OCI-LY1 (cell line): ENCODE data around the gene EDEM3.

Experiments used
- H2AFZ ChIP-seq: fragments of 200-600 bp; sonication (generic), shearing (Covaris generic); 2 replicates; pipeline ENCODE4 v1.6.0; 2014; ENCODE audit warnings: antibody characterized with exemption, mild to moderate bottlenecking, low read length
- H3F3A ChIP-seq: fragments of 200-600 bp; sonication (generic), shearing (Covaris generic); 2 replicates; pipeline ENCODE4 v1.6.0; 2014; ENCODE audit warnings: mild to moderate bottlenecking, antibody characterized with exemption, low read length, moderate library complexity; ENCODE audit not compliant: insufficient read depth
- H3K27ac ChIP-seq: fragments of 200-600 bp; sonication (generic); 2 replicates; pipeline ENCODE4 v1.5.1; 2014; ENCODE audit warnings: low read length, mixed run types, mild to moderate bottlenecking, low read depth; ENCODE audit not compliant: poor library complexity, severe bottlenecking
- H3K27me3 ChIP-seq: fragments of 200-600 bp; sonication (generic); 2 replicates; pipeline ENCODE4 v1.6.0; 2014; ENCODE audit warnings: antibody characterized with exemption, mild to moderate bottlenecking, low read length, moderate library complexity; ENCODE audit not compliant: insufficient read depth
- H3K36me3 ChIP-seq: fragments of 200-600 bp; sonication (generic); 2 replicates; pipeline ENCODE4 v1.6.1; 2014; ENCODE audit warnings: mild to moderate bottlenecking, antibody characterized with exemption, low read length, moderate library complexity, mixed read lengths; ENCODE audit not compliant: insufficient read depth
- H3K4me1 ChIP-seq: fragments of 200-600 bp; sonication (generic); 2 replicates; pipeline ENCODE4 v1.5.1; 2014; ENCODE audit warnings: mild to moderate bottlenecking, low read length, moderate library complexity; ENCODE audit not compliant: insufficient read depth, severe bottlenecking
- H3K4me2 ChIP-seq: fragments of 200-600 bp; sonication (generic), shearing (Covaris generic); 2 replicates; pipeline ENCODE4 v1.6.1; 2014; ENCODE audit warnings: low read length
- H3K4me3 ChIP-seq: fragments of 200-600 bp; sonication (generic); 2 replicates; pipeline ENCODE4 v1.5.1; 2014; ENCODE audit warnings: low read length, low read depth, mild to moderate bottlenecking, mixed read lengths; ENCODE audit not compliant: poor library complexity, severe bottlenecking
- H3K79me2 ChIP-seq: fragments of 200-600 bp; shearing (Covaris generic); 2 replicates; pipeline ENCODE4 v1.6.1; 2016; ENCODE audit warnings: mixed run types, low read length, mixed read lengths; ENCODE audit not compliant: insufficient read depth
- H3K9ac ChIP-seq: fragments of 200-600 bp; sonication (generic), shearing (Covaris generic); 2 replicates; pipeline ENCODE4 v1.6.1; 2014; ENCODE audit warnings: mild to moderate bottlenecking, low read length, mixed read lengths
- H3K9me2 ChIP-seq: fragments of 200-600 bp; sonication (generic), shearing (Covaris generic); 2 replicates; pipeline ENCODE4 v1.6.1; 2014; ENCODE audit warnings: low read depth, mild to moderate bottlenecking, low read length, mixed read lengths
- H3K9me3 ChIP-seq: fragments of 200-600 bp; shearing (Covaris generic); 2 replicates; pipeline ENCODE4 v1.6.1; 2014; ENCODE audit warnings: low read length, mixed read lengths
- H4K20me1 ChIP-seq: fragments of 200-600 bp; sonication (generic), shearing (Covaris generic); 2 replicates; pipeline ENCODE4 v1.6.0; 2016; ENCODE audit warnings: mild to moderate bottlenecking, low read length; ENCODE audit not compliant: insufficient read depth
- EZH2 ChIP-seq: fragments of 200-600 bp; sonication (generic), shearing (Covaris generic); IDR thresholded peaks from 2 replicates; pipeline ENCODE4 v1.8.0; 2017; ENCODE audit warnings: borderline replicate concordance, mixed run types, mild to moderate bottlenecking, antibody characterized with exemption, low read length, moderate library complexity, mixed read lengths
- TF ChIP-seq, protein P1 (sequence below): fragments of 200-600 bp; sonication (generic), shearing (Covaris generic); IDR thresholded peaks from 2 replicates; pipeline ENCODE4 v1.5.1; 2017; ENCODE audit warnings: mild to moderate bottlenecking, antibody characterized with exemption, low read length, moderate library complexity, mixed read lengths

The EDEM3 gene

DNA sequence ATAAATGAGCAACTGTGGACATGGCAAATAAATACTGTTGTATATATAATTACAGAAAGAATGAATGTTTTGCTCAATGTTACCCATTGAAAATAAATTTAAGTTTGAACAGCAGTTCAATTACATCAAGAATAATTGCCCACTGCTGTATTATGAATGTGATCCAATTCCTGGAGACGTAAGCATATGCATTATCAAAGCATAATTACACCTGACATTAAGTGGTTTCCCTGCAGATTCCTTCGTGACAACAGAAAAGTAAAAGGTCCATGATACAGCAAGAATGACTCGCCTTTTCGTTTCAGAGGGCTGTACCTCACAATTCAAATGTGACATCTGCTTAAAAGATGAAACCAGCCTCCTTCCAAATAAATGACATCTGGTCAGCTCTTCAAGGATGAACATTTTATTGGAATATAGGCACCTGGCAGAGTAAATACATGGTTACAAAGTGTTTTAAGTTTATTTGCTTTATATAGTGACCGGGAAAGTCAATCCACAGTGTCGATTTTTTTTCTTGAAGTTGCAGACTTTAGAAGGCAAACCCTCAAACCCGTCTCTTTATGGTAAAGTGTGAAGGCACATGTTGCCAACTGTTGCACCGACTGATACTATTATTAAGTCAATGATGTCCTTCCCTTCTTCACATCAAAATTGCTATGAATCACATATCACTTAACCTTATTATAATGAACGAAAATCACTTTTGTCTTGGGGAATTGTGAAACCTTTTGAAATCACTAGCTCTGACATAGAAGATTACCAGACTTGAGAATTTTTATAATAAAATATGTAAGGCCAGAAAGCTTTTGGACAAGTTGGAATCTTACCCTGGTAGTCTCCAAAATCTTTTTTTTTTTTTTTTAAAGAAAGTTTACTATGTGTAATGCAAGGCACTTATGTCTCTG, 36.2 kb upstream of the EDEM3 start:
- Histone ChIP-seq H3K4me1 (peaks cover 5% of the 10 kb centered on the region), H3K27ac (no peak overlapping the region)

DNA sequence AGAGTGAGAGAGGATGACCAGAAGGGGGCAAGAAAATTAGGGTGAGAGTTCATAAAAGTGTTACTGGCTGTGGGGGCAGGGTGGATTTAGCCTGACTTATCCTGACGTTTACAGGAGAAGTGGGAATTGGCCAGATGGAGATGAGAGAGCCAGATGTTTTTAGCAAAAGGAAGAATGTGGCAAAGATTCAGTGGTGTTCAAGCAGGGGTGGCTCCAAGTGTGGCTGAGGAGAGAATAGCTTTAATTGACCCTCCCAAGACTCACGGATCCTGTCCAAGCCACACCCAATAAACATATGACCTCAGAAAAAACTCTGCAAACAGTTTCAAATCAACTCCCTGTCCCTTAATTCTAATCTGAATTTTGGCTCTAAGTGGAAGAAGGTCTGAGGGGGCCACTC, 35.2 kb upstream of the EDEM3 start:
- no peak overlapping the region for H2AFZ ChIP-seq
- no peaks in the 10 kb centered on the region for H3F3A ChIP-seq
- H3K79me2 ChIP-seq, result no peaks in the 10 kb centered on the region
- no peak overlapping the region for H3K4me2 ChIP-seq
- TF ChIP-seq EZH2, result no peak
- TF ChIP-seq, protein P1, sequence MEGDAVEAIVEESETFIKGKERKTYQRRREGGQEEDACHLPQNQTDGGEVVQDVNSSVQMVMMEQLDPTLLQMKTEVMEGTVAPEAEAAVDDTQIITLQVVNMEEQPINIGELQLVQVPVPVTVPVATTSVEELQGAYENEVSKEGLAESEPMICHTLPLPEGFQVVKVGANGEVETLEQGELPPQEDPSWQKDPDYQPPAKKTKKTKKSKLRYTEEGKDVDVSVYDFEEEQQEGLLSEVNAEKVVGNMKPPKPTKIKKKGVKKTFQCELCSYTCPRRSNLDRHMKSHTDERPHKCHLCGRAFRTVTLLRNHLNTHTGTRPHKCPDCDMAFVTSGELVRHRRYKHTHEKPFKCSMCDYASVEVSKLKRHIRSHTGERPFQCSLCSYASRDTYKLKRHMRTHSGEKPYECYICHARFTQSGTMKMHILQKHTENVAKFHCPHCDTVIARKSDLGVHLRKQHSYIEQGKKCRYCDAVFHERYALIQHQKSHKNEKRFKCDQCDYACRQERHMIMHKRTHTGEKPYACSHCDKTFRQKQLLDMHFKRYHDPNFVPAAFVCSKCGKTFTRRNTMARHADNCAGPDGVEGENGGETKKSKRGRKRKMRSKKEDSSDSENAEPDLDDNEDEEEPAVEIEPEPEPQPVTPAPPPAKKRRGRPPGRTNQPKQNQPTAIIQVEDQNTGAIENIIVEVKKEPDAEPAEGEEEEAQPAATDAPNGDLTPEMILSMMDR, result no peak
- no peak overlapping the region for H3K9ac ChIP-seq
- H3K9me3 ChIP-seq, result no peaks in the 10 kb centered on the region
- no peaks in the 10 kb centered on the region for H3K9me2 ChIP-seq
- H3K4me1 ChIP-seq, result peaks cover 5% of the 10 kb centered on the region
- H4K20me1 ChIP-seq, result no peaks in the 10 kb centered on the region
- H3K27me3 ChIP-seq, result no peaks in the 10 kb centered on the region
- no peak overlapping the region for H3K27ac ChIP-seq
- no peak overlapping the region for H3K4me3 ChIP-seq
- H3K36me3 ChIP-seq, result no peaks in the 10 kb centered on the region

More for the DNA sequence above, 36.2 kb upstream of the EDEM3 start:
- Histone ChIP-seq H2AFZ (no peak overlapping the region), H3K4me3 (no peak overlapping the region), H3K9ac (no peak overlapping the region), H3K9me3 (no peaks in the 10 kb centered on the region), H3K27me3 (no peaks in the 10 kb centered on the region), H3K36me3 (no peaks in the 10 kb centered on the region), H3K9me2 (no peaks in the 10 kb centered on the region), H3F3A (no peaks in the 10 kb centered on the region), H3K4me2 (no peak overlapping the region), H4K20me1 (no peaks in the 10 kb centered on the region), H3K79me2 (no peaks in the 10 kb centered on the region)
- TF ChIP-seq, protein P1, result no peak
- TF ChIP-seq EZH2, result no peak

GRCh38 chr1:184788970-184789369, 34.3 kb upstream of the EDEM3 start:
- H2AFZ ChIP-seq, result no peak overlapping the region
- TF ChIP-seq EZH2, result no peak
- TF ChIP-seq, protein P1, result no peak

More at GRCh38 chr1:184788970-184789369, 34.3 kb upstream of the EDEM3 start:
- Histone ChIP-seq H3K27ac (no peak overlapping the region), H3K9me2 (no peaks in the 10 kb centered on the region), H3K4me3 (no peak overlapping the region), H3K9ac (no peak overlapping the region), H3F3A (no peaks in the 10 kb centered on the region), H3K4me1 (peaks cover 5% of the 10 kb centered on the region), H3K9me3 (no peaks in the 10 kb centered on the region), H4K20me1 (no peaks in the 10 kb centered on the region), H3K79me2 (no peaks in the 10 kb centered on the region), H3K27me3 (no peaks in the 10 kb centered on the region), H3K4me2 (no peak overlapping the region), H3K36me3 (no peaks in the 10 kb centered on the region)
